GM21360 (cell line): ENCODE results near the gene HAUS7.

Experiments used
- ATAC-seq: cut with Tn5 transposase; IDR thresholded peaks from one replicate; pipeline ENCODE4 v1.9.1; 2021; ENCODE audit warnings: mild to moderate bottlenecking, moderate library complexity; ENCODE audit not compliant: unreplicated experiment

Gene HAUS7

DNA sequence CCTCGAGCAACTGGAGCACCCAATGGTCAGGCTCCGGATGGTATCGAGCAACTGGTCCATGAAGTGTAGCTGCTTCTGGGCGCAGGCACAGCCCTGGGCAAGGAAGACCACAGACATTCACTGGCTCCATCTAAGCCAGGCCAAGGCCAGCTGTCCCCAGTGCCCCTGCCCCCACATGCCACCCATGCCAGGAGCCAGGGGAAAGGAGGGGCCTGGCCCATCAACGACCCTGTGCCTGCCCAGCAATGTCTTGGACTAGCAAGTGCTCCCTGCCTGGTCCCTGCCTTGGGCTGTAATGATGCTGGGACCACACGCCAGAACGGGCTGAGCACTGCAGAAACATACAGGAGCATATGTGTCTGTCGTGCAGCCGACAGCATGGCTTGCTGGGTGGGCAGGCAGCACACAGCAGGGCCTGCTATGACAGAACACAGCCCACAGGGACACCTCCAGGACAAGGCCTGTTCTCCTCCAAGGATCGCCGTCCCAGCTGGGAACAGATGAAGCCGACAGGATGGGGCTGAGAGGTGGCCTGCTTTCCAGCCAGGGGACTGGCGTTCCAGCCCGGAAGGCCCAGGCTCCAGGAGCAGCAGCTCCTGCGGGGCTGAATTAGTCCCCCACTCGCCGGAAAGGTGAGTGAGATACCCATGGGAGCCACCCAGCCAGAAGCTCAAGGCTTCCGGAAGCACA is 13.1 kb downstream of the HAUS7 start:
- ATAC-seq = no peak

DNA sequence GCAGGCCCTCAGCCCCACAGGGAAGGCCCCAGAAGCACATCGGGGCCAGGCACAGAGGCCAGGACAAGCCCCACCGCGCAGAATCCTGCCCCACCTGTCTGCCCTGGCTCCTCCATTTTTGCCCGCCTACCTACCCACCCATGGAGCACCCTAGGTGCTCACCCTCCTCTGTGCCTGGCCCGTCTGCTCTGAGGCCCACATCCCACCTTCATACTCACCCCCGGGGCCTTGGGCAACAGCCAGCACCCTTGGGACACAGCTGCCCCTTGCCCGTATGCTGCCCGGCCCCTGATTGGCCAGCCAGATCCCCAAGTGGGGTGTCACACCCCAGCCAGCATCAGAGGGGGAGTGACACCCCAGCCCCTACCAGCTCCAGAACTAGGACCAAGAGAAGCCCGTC is 13.7 kb downstream of the HAUS7 start:
- ATAC-seq = no peak

DNA sequence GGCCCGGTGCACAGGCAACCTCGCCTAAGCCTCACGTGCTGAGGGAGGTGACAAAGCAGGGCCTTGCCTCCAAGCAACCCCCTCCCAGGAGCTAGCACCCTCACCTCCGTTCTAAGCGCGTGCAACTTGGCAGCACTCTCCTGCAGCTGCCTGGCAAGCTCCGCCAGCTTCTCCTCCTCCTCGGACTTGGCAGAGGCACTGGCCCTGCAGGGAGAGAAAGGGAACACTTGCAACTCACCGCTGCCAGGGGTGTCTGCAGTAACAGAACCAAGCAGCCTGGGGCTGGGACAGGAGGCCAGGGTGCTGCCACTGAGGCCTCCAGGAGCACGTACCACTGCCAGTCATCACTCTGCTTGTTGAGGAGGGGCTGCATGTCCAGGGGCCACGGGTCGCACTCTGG is 14.2 kb downstream of the HAUS7 start:
- no peak for ATAC-seq

DNA sequence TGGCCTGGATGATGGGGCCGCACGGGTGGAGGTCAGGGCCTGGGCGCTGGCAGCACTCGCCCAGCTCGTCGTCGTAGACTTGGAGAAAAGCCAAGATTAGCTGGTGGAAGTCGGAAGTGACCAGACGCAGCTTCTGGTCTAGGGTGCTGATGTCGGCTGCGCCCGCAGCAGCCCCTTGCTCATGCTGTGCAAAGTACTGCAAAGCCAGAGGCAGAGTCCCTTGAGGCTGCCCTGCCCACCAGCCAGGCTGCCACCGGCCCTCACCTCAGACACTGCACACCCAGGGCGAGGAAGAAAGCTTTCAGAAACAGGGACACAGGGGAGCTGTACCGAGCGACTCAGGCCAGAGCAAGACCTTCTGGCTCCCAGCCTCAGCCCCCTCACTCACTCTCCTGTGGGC is 14.8 kb downstream of the HAUS7 start:
- no peak for ATAC-seq

DNA sequence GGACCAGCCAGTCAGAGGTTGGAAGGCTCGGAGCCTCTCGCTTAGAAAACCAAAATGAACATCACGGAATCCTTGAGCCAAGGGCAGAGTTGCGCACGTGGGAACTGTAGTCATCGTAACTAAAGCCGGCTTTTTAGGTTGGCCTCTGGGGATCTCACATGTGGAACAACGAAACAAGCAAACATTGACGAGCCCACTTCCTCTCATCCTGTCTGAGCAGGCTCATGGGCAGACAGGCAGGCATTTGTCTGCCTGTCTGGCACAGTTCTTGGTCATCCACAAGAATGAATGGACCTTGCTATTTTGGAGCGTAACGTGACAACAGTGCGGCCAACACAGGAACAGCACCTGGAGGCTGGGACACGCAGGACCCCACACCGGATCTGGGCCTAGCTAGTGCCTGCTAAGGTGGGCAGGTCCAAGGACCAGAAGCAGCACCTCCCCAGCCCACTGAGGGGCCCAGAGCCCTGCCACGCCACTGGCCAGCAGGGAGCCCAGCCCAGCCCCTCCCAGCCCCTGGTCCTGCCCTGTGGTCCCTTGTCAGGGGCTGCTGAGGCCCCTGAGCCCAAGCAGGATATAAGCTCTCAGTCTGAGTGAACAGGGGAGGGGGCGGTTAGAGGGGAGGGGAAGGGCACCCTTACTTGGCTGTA is 15.3 kb downstream of the HAUS7 start:
- no peak for ATAC-seq

DNA sequence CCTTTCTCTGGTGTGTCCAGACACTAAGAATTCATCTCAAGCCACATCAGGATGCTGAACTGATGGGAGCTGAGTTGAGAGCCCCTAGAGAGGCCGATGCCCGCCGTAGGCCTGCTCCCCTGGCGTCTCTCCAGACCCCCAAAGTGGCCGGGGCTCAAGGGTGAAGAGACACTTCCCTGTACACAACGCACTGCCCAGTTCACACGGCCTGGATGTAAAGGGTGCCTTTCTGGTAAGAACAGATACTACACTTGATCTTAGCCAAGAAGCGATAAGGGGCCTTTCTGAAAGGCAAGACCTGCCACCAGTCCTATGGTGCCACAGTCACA is 19.5 kb downstream of the HAUS7 start:
- ATAC-seq = no peak

DNA sequence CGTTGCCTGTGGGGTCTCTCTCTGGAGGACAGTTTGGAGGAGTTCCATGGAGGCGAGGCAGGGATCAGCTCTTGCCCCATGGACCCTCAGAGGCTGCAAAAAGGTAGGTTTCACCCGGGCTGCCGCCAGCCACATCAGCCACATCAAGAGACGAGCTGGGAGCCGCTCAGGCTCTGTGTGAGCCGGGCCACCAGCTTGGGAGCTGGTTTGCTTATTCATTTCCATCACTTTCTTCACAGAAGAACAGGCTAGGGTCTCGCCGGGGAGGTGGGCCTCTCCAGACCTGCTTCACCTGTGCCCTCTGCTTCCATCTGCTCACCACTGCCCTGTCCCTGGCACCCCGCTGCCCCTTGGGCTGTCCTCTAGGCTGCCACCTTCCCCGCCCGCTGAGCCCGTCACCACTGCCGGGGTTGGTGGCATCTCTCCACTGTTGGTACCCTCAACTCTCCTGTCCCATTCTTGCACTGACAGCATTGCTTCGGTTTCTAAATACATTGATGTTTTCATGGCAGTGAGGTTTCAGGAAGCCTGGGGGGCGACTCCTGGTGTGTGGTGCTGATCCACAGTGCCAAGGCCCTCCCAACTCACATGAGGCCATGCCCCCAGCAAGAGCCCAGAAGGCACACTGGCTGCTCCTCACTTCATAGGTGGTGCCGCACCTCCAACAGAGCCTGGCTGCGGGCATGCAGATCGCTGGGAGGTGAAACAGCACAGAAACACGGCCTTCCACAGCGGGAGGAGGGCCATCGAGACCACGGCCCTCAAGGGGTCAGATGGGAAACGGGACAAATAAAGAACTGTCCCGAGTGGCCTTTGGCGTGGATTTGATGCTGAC is 20.0 kb downstream of the HAUS7 start:
- ATAC-seq = no peak

DNA sequence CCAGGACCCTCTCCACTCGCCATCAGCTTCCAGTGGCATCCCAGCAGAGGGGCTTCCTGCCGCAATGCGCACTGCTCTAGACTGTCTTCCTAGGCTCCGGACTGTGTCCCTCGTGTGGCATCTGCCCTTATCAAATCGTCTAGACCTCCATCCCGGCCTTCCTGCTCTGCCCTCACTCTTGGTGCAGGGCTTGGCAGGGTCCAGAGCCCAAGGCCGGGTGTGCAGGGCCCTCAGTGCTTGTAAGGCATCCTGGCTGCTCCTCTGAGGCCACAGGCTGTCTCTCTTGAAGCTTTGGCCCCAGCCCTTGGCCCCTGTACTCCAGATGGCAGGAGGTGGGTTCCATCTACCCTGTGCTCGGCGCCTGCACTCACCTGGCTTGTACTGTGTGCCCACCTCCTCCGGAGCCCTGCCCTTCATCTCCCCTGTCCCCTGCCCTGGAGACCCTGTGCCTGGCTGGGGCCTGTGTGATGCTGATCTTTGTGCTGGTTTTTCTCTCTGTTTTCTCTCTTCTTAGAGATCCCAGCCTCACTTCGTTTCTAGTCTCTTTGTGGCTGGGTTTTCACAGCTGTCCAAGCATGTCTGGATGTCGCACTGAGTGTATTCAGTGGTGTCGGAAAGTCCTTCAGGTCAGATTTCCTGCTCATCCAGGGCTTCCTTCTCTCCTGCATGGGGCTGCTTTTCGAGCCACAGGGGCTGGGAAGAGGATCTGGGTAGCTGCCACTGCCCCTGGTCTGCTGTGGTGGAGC is 20.8 kb downstream of the HAUS7 start:
- ATAC-seq = no peak

DNA sequence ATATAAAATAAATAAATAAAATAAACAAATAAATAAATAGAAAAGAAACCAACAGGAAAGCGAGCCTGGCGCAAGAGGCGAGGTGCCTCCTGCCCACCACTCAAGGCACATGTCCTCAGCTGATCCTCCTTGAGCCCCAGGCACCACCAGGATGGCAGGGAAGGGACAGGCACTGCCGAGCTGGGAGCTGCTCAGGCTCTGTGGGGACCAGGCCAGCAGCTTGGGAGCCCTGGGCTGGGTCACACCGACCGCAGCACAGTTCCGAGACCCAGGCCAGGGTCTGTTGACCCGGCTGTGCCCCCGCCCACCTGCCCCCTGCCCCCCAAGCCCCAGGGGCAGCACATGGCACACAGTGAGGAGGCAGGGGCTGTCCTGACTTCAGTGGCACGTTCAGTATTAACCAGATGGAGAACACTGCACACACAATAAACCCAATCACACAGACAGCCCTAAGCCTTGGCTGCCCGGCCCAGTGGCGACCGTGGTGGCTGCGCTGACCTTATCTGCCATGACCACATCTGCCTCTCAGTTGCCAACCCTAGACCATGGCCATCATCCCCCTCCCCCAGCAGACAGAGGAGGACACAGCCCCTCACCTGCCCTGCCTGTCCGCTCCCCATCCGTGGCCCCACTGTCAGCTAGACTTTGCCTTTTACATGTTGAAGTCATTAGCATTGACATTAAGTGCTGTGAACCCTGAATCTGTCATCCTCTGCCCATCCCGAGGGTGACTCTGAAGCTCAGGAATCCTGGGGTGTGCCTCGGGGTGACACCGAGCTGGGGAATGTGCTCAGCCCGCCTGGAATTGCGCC is 21.6 kb downstream of the HAUS7 start:
- no peak for ATAC-seq

DNA sequence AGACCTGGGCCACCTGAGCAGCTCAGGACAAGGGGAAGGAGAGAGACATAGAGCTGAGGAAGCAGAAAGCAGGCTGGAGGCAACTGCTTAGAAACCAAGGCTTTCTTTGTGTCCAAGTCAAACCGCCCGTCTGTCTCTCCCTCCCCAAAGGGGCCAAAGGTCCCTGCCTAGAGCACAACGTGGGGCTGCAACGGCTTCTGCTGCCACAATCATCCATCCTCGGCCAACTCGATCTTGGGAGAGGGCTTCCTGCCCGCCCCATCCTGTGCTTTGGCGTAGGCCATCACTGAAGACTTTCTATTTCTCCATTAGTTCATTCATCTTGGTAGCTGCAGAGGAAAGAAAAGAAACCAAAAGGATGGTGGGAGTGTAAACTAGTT is 22.8 kb downstream of the HAUS7 start:
- no peak for ATAC-seq

DNA sequence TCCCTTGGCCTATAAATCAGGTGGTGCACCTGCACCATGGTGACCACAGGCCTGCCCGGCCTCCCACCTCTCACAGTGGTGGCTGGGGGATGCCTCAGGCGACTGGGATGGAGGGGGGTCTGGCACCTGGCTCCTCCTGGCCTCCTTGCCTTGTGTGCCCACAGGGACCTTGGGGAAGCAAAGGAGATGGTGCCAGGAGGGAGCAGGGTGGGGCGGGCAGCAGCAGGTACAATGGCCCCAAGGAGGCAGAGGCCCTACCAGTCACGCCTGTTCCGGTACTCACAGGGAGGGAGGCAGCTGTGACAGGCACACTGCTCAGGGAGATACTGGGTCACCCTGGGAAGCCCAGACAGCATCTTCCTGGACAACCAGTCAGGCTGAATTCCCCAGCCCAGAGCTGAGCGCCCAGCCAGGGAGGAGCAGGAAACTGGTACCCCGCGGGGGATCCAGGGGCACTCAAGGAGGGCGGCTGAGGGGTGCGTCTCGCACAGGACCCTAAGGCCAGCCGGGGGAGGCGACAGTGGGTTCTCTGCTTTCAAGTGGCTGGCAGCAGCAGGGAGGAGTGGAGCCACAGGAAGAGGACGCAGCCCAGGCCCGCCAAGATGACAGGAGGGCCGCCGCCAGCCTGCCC is 23.3 kb downstream of the HAUS7 start:
- ATAC-seq = no peak

DNA sequence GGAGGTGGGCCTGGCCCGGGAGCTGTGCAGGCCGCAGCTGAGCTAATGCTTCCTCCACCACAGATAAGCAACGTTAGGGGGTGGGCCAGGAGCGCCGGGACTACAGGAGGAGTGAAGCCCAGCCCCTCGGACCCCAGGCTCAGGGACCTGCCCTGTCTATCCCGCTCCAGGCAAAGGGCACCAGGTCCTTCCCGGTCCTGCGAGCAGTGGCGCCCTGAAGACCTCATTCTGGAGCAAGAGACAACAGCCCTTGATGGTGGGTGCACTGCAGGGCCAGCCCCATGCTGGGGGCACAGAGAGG is 23.8 kb downstream of the HAUS7 start:
- no peak for ATAC-seq

DNA sequence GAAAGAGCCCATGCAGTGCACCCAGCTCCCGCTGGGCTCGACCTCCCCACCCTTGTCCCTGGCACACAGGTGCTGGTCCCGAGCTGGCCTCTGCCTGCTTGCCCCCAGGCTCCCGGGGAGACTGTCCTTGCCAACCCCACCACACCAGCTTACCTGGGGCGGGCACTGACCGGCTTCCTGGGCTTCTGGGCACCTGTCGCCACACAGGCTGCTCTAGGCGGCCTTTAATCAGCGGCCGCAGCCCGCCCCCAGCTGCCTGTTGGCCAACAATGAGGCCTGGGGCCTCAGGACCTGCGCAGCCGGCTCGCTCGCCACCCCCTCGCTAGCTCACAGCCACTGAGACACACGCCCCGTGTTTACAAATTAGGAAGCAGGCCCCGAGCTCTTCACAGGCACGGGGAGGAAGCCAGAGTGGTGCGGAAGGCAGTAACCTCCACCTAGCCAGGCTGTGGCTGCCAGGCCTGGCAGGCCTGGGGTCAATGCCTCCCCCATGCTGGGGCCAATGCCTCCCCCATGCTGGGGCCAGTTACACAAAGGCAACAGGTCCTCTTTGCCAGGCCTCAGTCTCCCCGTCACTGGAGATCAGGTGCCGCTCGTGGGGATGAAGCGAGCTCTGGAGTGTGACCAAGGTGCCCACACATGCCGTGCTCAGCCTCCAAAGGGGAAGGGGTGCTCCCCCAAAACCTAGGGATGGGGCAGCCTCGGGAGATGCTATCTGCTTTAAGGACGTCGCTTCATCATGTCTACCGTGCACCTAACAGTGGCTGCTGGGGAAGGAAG is 24.3 kb downstream of the HAUS7 start, which contains the start of gene TREX2:
Gene TREX2 (minus strand): TSS at position 201 of the 780 bp plus-strand sequence. CDS start 626 bp downstream, outside the sequence.
- ATAC-seq = no peak

DNA sequence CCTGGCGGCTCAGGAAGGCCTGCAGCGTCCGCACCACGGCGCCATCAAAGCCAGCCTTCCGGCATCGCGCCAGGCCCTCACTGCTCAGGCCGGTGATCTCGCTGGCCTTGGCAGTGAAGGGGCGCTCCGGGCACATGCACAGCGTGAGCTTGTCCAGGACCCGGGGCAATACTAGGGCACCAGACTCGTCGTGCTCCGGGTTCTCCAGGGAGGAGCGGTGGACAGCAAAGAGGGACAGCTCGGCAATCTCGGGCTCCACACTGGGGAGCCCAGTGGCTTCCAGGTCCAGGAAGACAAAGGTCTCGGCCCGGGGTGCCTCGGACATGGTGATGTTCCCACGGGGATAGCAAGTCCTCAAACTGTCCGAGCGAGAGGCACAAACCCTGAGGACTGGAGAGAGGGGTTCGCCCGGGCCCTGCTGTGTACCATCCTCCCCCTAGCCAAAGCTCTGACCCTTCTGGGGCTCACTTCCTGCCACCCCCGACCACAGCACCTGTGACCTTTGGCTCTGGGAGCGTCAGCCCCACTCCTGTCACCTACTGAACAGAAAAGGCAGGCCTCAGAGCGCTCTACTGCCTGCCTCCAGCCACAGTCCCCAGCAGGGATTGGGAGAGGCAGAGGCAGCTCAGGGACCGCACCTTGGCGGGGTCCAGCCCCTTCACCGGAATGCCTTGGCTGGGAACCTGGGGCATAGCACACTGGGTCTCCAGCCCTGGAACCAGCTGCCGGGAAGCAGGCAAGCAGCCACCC is 25.1 kb downstream of the HAUS7 start:
- ATAC-seq = no peak

DNA sequence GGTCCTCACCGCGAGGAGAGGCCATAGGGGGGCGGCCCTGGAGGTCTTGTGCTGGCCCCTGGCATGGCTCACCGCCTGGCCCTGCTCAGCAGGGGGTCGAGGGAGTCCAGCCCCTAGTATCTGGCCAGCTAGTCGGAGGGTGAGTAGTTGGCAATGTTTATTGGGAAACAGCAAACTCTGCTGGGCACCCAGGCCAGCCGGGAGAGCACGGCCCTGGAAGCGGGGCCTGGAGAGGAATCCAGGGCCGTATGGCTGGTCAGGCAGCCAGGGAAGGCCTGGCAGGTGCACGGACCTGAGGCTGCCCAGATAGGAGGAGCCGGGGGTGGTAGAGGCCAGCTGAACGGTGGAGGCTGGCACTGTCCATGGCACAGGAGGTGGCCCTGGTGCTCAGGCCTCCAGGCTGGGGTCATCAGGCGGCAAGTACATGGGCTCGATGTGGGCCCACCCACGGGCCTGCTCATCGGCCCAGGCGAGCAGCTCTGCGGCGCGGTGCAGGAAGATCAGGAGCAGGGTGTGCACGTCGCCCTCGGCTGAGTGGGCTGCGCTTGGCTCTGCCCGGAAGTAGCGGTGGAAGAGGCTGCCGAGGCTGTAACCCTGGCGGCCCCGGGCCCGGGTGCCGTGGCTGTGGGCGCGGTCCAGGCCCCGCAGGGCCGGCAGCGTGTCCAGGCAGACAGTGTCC is 25.9 kb downstream of the HAUS7 start:
- ATAC-seq = no peak

DNA sequence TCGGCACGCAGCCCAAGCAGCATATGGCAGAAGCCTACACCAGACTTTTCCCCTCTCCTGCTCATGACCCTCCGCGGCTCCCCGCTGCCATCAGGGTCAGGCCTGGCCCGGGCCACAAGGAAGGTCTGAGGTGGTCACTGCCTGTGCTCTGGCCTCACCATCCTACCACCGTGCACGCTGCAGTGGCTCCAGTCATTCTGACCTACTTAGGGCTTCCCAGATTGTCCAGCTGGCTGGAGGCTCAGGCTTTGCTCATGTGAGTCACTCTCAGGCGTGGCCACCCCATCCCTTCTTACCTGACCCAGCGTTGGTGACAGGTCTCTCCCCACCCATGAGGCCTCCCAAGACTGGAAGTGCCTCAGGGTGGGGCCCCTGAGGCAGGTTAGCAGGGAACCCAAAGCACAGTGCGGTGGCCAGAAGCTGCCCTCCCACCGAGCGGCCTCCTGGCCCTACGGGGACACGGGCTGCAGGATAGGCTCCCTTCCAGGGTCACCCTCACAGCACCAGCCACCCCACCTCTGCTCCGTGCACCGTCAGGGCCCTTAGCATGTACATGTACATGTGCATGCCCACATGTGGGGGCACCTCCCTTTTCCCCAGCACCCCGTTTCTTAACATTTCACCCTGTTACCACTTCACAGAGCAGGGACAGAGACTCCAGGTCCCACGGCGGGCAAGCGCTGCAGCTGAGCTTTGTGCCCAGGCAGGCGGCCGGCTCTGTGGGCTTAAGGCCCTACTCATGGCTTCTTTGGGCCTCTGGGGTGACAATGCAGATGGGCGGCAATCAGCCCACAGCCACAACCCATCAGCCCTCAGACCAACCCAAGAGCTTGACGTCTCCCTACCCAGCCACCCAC is 26.7 kb downstream of the HAUS7 start:
- no peak for ATAC-seq

DNA sequence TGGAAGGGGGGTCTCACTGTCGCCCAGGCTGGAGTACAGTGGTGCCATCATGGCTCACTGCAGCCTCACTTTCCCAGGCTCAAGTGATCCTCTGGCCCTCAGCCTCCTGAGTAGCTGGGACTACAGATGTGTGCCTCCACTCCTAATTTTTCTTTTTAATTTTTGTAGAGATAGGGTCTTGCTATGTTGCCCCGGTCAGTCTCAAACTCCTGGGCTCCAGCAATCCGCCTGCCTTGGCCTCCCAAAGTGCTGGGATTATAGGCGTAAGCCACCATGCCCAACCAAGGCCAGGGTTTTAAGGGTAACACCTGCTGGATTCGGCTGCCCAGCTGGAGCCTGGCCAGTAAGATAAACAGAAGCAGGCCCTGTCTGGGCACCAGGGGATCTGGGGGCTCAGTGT is 27.9 kb downstream of the HAUS7 start:
- ATAC-seq = no peak
